Fibroblast of lung (primary cell): ENCODE data around the gene AVP.

Experiments used
- EZH2 ChIP-seq: IDR thresholded peaks from 2 replicates; pipeline ENCODE4 v1.5.1; 2012; ENCODE audit warnings: low read length, control low read depth, mild to moderate bottlenecking; ENCODE audit errors: missing control alignments
- TF ChIP-seq, protein P1 (sequence below), 2 donors: IDR thresholded peaks in 1 of 2; conservative IDR thresholded peaks in 1 of 2; 1 replicate in 1 of 2; 2 replicates in 1 of 2; pipeline ENCODE4 v1.5.1; 2011 to 2012; ENCODE audit warnings: low read length in 2 of 2, control low read depth in 1 of 2, inconsistent platforms in 1 of 2, low read depth in 1 of 2, mild to moderate bottlenecking in 1 of 2

DNA sequence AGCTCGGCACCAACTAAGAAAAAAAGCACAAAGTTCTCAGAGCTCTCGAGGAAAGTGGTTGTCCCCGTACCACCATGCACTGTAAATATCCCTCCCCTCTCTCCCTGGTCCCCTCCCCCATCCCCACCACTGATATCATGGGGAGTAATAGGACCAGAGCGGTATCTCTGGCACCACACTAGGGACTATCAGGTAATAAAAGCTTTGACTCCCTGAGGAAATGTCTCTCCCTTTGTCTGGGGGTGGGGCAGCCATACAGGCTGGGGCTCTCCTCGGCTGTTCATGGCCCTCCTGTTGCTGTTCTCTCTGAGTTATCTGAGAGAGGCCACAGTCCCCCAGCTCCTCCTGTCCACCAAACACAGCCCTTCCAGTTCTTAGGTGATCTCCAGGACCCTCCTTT, 46.1 kb downstream of the AVP start:
- TF ChIP-seq, protein P1, sequence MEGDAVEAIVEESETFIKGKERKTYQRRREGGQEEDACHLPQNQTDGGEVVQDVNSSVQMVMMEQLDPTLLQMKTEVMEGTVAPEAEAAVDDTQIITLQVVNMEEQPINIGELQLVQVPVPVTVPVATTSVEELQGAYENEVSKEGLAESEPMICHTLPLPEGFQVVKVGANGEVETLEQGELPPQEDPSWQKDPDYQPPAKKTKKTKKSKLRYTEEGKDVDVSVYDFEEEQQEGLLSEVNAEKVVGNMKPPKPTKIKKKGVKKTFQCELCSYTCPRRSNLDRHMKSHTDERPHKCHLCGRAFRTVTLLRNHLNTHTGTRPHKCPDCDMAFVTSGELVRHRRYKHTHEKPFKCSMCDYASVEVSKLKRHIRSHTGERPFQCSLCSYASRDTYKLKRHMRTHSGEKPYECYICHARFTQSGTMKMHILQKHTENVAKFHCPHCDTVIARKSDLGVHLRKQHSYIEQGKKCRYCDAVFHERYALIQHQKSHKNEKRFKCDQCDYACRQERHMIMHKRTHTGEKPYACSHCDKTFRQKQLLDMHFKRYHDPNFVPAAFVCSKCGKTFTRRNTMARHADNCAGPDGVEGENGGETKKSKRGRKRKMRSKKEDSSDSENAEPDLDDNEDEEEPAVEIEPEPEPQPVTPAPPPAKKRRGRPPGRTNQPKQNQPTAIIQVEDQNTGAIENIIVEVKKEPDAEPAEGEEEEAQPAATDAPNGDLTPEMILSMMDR (conservative IDR thresholded peaks at IDR 0.05 in 1 of 2, IDR thresholded peaks at IDR 0.05 in 1 of 2; ENCODE audit: low read depth in 1 of 2, low read length in 2 of 2), result no peak
- no peak for TF ChIP-seq EZH2
